Subcutaneous adipose tissue (tissue), 4 donors: ENCODE data around the gene GPR68. TPM values are rescaled to one million over a fixed set of nuclear protein-coding genes. Genes with fewer than 3 reads are reported as not detected.

Experiments used
- total RNA-seq, 4 donors: library from RNA; depleted of rRNA; stranded (reverse); fragments of >200 nt; gene quantifications; one replicate each; pipeline ENCODE4 v1.1.0, GENCODE V29; 2016
- TF ChIP-seq, protein P1 (sequence below): fragments of 450-650 bp; IDR thresholded peaks from one replicate; pipeline ENCODE4 v1.5.1; 2016; ENCODE audit warnings: low read depth, mild to moderate bottlenecking, control low read depth, antibody characterized with exemption, moderate library complexity

The GPR68 gene
- total RNA-seq, 4 donors from 2014 or later = 0.51 to 2.2 (median 1.2) TPM

DNA sequence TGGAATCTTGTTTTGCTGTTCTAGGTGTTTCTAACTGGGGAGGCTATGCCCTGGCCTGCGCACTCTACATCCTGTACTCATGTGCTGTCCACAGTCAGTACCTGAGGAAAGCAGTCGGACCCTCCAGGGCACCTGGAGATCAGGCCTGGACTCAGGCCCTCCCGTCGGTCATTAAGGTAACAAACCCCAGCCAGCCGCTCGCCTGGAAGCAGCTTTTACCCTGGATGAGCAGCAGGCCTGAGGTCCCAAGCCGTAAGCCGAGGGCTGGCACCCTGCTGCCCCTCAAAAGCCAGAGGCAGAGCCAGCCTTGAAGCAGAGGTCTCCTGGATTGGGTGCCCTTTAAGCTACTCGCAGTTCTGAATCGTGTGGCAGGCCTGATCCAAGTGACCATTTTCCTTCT, 29.1 kb downstream of the GPR68 start:
- TF ChIP-seq, protein P1, sequence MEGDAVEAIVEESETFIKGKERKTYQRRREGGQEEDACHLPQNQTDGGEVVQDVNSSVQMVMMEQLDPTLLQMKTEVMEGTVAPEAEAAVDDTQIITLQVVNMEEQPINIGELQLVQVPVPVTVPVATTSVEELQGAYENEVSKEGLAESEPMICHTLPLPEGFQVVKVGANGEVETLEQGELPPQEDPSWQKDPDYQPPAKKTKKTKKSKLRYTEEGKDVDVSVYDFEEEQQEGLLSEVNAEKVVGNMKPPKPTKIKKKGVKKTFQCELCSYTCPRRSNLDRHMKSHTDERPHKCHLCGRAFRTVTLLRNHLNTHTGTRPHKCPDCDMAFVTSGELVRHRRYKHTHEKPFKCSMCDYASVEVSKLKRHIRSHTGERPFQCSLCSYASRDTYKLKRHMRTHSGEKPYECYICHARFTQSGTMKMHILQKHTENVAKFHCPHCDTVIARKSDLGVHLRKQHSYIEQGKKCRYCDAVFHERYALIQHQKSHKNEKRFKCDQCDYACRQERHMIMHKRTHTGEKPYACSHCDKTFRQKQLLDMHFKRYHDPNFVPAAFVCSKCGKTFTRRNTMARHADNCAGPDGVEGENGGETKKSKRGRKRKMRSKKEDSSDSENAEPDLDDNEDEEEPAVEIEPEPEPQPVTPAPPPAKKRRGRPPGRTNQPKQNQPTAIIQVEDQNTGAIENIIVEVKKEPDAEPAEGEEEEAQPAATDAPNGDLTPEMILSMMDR = no peak

DNA sequence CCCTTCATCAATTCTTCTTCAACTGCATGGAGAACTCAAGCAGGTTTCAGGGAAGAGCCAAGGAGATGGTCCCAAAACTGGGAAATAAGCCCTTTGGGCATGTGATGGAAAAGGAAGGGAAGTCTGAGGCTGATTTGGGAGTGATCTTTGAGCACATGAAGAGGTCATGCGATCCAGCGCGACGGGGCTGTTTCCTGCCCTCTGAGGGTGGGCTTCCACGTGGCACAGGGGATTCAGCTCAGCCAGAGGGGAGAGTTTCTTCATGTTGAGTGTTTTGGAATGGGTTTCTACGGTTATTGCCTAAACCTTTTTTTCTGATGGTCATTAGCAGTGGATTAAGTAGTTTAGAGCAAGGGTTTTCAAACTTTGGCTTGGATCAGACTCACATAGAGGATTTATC, 30.2 kb downstream of the GPR68 start:
- TF ChIP-seq, protein P1 = no peak

DNA sequence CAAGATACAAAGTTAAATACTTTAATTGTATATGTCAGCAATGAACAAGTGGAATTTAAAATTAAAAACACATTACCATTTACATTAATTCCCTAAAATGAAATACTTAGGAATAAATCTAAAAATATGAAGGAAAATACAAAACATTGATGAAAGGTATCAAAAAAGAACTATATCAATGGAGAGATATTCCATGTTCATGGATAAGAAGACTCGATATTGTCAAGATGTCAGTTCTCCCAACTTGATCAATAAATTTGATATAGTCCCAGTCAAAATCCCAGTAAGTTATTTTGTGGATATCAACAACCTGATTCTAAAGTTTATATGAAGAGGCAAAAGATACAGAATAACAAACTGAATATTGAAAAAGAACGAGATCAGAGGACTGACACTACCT, 33.5 kb downstream of the GPR68 start:
- TF ChIP-seq, protein P1 = no peak

DNA sequence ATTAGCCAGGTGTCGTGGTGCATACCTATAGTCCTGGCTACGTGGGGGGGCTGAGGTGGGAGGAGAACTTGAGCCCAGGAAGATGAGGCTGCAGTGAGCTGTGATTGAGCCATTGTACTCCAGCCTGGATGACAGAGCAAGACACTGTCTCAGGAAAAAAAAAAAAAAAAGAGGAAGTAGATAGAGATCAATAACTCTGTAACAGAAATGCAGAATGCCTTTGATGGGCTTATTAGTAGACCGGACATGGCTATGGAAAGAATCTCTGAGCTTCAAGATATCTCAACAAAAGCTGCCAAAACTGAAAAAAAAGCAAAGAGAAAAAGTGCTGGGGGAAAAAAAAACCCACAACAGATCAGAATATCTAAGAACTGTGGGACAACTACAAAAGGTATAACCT, 37.5 kb downstream of the GPR68 start:
- TF ChIP-seq, protein P1 = no peak

DNA sequence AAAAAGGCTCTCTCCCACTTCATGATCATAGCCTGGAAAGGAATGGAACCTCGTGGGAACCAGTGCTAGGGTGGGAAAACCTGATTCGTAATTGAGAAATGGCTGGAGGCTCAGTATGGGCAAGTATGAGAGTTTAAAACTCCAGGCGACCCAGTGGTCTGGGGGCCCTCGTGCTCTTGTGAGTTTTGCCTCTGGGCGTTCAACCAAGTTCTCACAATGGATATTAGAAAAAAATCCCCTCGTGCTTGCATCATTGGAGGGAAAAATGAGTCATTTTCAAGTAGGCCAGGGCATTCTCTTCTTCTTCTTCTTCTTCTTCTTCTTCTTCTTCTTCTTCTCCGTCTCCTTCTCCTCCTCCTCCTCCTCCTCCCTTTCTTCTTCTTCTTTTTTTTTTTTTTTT, 39.0 kb downstream of the GPR68 start:
- TF ChIP-seq, protein P1 = no peak

DNA sequence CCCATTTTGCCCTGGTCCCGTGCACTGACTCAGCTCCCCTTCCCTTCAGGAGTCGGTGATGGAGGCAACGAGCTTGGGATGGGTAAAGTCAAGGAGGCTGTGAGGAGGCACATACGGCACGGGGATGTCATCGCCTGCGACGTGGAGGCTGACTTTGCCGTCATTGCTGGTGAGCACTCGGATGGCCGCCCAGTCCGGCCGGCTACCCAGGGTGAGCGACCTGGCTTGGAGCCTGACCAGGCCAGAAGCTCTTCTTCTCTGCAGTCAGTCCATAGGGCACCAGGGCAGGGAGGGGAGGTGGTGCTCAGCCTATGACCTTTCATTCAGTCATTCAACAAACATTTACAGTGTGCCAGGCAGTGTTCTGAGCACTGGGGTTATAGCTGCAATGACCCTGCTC, 39.8 kb downstream of the GPR68 start:
- TF ChIP-seq, protein P1 = no peak

DNA sequence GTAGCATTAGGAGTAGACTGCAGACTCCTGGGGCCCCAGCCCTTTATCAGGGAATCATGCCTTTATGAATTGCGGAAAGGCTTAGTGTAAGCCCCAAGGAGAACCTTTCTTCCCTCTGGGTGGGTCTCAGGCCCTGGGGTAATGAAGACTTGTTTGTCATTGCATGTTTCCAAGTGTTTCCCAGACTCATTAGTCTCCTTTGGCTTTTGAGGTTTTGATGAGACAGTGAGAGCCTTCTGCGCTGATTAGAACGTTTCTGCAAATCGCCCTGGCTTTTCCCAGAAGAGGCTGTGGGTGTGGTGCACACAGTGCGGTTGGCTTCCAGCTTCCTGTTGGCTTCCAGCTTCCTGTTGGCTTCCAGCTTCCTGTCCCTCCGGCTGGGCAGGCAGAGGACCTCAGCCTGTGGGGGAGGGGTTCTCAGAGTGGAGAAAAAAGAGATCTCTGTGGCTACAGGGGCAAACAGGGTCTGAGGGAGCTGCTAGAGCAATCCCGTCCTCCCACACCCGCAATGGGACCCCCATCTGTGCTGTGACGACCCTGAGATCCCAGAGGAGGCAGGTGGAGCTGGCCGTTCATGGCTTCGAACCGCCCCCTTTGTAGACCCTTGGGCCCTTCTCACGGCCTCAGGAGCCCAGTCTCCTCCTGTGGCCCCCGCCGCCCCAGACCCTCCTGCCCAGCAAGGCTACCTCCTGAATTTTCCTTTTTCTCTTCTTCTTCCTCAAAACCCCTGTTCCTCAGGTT, 42.1 kb downstream of the GPR68 start:
- TF ChIP-seq, protein P1 = no peak
